ENCODE measurements around the gene RBM46.
A peak's percentile ranks its signal among the peaks of the same experiment; 100 is the strongest.
"Not testable (repeated sequence)": the region's sequence is repeated elsewhere in the genome, so short reads cannot be mapped to it uniquely, and the experiment has no call there.

Gene RBM46

GRCh38 chr4:154838155-154838554 lies 57.1 kb downstream of the RBM46 start:
- no peak for DNase-seq

- no peak for DNase-seq
Observed at GRCh38 chr4:154838694-154839093, 57.6 kb downstream of the RBM46 start.

- peak; percentile 21 for DNase-seq
Observed at GRCh38 chr4:154854362-154854761, 73.3 kb downstream of the RBM46 start.

GRCh38 chr4:154858166-154858565 lies 77.1 kb downstream of the RBM46 start:
- no peak for DNase-seq

- no peak for DNase-seq
Observed at GRCh38 chr4:154868414-154869194, 87.5 kb downstream of the RBM46 start.

- DNase-seq: no peak
Observed at GRCh38 chr4:154869301-154869700, 88.2 kb downstream of the RBM46 start.

- DNase-seq: peak; percentile 51
Observed at GRCh38 chr4:154872198-154872597, 91.1 kb downstream of the RBM46 start.

- not testable (repeated sequence) for DNase-seq
Observed at GRCh38 chr4:154874049-154874448, 93.0 kb downstream of the RBM46 start.

- peak; percentile 47 for DNase-seq
Observed at GRCh38 chr4:154877110-154877760, 96.2 kb downstream of the RBM46 start.

Measured in MV-4-11 (cell line).